Thyroid gland (tissue), 4 donors: ENCODE results near the gene DNAJB6. TPM values are rescaled to one million over a fixed set of nuclear protein-coding genes. Genes with fewer than 3 reads are reported as not detected.

Experiments used
- DNase-seq, 2 donors: peaks; one replicate each; pipeline ENCODE4 v3.0.0-alpha.2; 2019
- H3K27ac ChIP-seq, 3 donors: fragments of 200-600 bp; sonication (generic); 1 replicate in 2 of 3; 2 replicates in 1 of 3; pipeline ENCODE4 v1.5.1; 2016 to 2019; ENCODE audit warnings: mild to moderate bottlenecking in 1 of 3, moderate library complexity in 1 of 3
- H3K27me3 ChIP-seq: fragments of 200-600 bp; sonication (generic); one replicate; pipeline ENCODE4 v1.5.1; 2019
- H3K36me3 ChIP-seq, 2 donors: fragments of 200-600 bp; sonication (generic); one replicate each; pipeline ENCODE4 v1.5.1; 2016 to 2019
- H3K4me1 ChIP-seq, 2 donors: fragments of 200-600 bp; sonication (generic); one replicate each; pipeline ENCODE4 v1.5.1; 2017 to 2019
- H3K4me3 ChIP-seq, 3 donors: fragments of 200-600 bp; sonication (generic); replicated peaks in 1 of 3; 1 replicate in 2 of 3; 2 replicates in 1 of 3; pipeline ENCODE4 v1.5.1; 2016; ENCODE audit warnings: mild to moderate bottlenecking in 1 of 3
- H3K9me3 ChIP-seq: fragments of 200-600 bp; sonication (generic); one replicate; pipeline ENCODE4 v1.5.1; 2017
- CTCF ChIP-seq, 6 experiments: fragments of 200-600 bp in 3 of 6; fragments of 450-650 bp in 3 of 6; sonication (generic) in 3 of 6; IDR thresholded peaks; one replicate each; pipeline ENCODE4 v1.5.1; 2016 to 2019; ENCODE audit warnings: antibody characterized with exemption in 6 of 6, mild to moderate bottlenecking in 2 of 6, inconsistent platforms in 1 of 6, moderate library complexity in 1 of 6
- POLR2A ChIP-seq, 2 donors: fragments of 450-650 bp; IDR thresholded peaks; one replicate each; pipeline ENCODE4 v1.6.1; 2017; ENCODE audit warnings: antibody characterized with exemption in 2 of 2, mild to moderate bottlenecking in 2 of 2, moderate library complexity in 1 of 2
- WGBS, 2 donors: methylation state at CpG; one replicate each; pipeline ENCODE4 v1.1.5; 2017; 5-methylcytosine and 5-hydroxymethylcytosine counted together
- intact Hi-C: fragments of 100-400 bp; cut with DNase I; formaldehyde crosslinking; loops from one replicate; pipeline ENCODE4 v1.15.1; 2023
- total RNA-seq, 4 donors: library from RNA; depleted of rRNA; stranded (reverse); fragments of >200 nt; gene quantifications; one replicate each; pipeline ENCODE4 v1.2.3, GENCODE V29; 2016

The DNAJB6 gene
- total RNA-seq, 4 donors from 2014 or later: 80.7 to 92.7 (median 91.1) TPM

- peaks cover 9 to 13% of the 10 kb centered on the region in 2 donors for H3K36me3 ChIP-seq
Observed at GRCh38 chr7:157419035-157419293, 82.2 kb downstream of the DNAJB6 start.

GRCh38 chr7:157422279-157422678 lies 85.5 kb downstream of the DNAJB6 start:
- no peaks in the 10 kb centered on the region for H3K27me3 ChIP-seq
- no peaks in the 10 kb centered on the region for H3K9me3 ChIP-seq
- H3K4me1 ChIP-seq: peaks cover 0 to 3% of the 10 kb centered on the region in 2 donors
- intact Hi-C loops: no loop called here
- H3K36me3 ChIP-seq: peaks cover 0 to 4% of the 10 kb centered on the region in 2 donors
- H3K27ac ChIP-seq: no peak overlapping the region
- TF ChIP-seq POLR2A (IDR thresholded peaks at IDR 0.05): no peak
- no peak for TF ChIP-seq CTCF (IDR thresholded peaks at IDR 0.05)
- WGBS, 2 donors: 89 to 90% methylated on average over 18 to 23 of the region's 23 CpGs
- no peak for DNase-seq
- no peak overlapping the region for H3K4me3 ChIP-seq

More at GRCh38 chr7:157419035-157419293, 82.2 kb downstream of the DNAJB6 start:
- no peak overlapping the region for H3K27ac ChIP-seq
- TF ChIP-seq CTCF (IDR thresholded peaks at IDR 0.05): no peak
- no peak for TF ChIP-seq POLR2A (IDR thresholded peaks at IDR 0.05)
- H3K4me1 ChIP-seq: peaks cover 0 to 3% of the 10 kb centered on the region in 2 donors
- no peak for DNase-seq
- no peak overlapping the region for H3K4me3 ChIP-seq
- H3K9me3 ChIP-seq: no peaks in the 10 kb centered on the region
- WGBS, 2 donors: 95 to 100% methylated on average over 1 to 6 of the region's 8 CpGs
- no peaks in the 10 kb centered on the region for H3K27me3 ChIP-seq
- intact Hi-C loops: no loop called here

GRCh38 chr7:157423348-157423747 lies 86.5 kb downstream of the DNAJB6 start:
- no peak for TF ChIP-seq CTCF (IDR thresholded peaks at IDR 0.05)
- no peak for TF ChIP-seq POLR2A (IDR thresholded peaks at IDR 0.05)
- Histone ChIP-seq H3K36me3 (peaks cover 0 to 2% of the 10 kb centered on the region in 2 donors), H3K4me1 (peaks cover 0 to 3% of the 10 kb centered on the region in 2 donors), H3K9me3 (no peaks in the 10 kb centered on the region), H3K4me3 (no peak overlapping the region), H3K27me3 (no peaks in the 10 kb centered on the region), H3K27ac (no peak overlapping the region)
- intact Hi-C loops: no loop called here
- 55 to 60% methylated on average over 12 of the region's 12 CpGs for WGBS, 2 donors
- DNase-seq: no peak

- Histone ChIP-seq H3K9me3 (no peaks in the 10 kb centered on the region), H3K27me3 (no peaks in the 10 kb centered on the region), H3K4me3 (no peak overlapping the region), H3K4me1 (peaks cover 0 to 3% of the 10 kb centered on the region in 2 donors), H3K27ac (no peak overlapping the region), H3K36me3 (no peaks in the 10 kb centered on the region)
- no peak for DNase-seq
- 84% methylated on average over 24 to 26 of the region's 31 CpGs for WGBS, 2 donors
- TF ChIP-seq CTCF (IDR thresholded peaks at IDR 0.05) (no peak), POLR2A (IDR thresholded peaks at IDR 0.05) (no peak)
- intact Hi-C loops: no loop called here
Observed at GRCh38 chr7:157423886-157424565, 87.2 kb downstream of the DNAJB6 start.

- Histone ChIP-seq H3K9me3 (no peaks in the 10 kb centered on the region), H3K4me3 (no peak overlapping the region), H3K36me3 (no peaks in the 10 kb centered on the region), H3K4me1 (peaks cover 0 to 3% of the 10 kb centered on the region in 2 donors), H3K27ac (no peak overlapping the region), H3K27me3 (no peaks in the 10 kb centered on the region)
- 67 to 80% methylated on average over 1 to 14 of the region's 18 CpGs for WGBS, 2 donors
- no peak for TF ChIP-seq POLR2A (IDR thresholded peaks at IDR 0.05)
- no peak for TF ChIP-seq CTCF (IDR thresholded peaks at IDR 0.05)
- intact Hi-C loops: no loop called here
- no peak for DNase-seq
Observed at GRCh38 chr7:157425137-157425731, 88.4 kb downstream of the DNAJB6 start.
